Mesendoderm (in vitro differentiated cells): ENCODE measurements around the gene ALG9.

Source experiments
- DNase-seq: peaks from one replicate; pipeline ENCODE4 v3.0.0; 2013
- H2AK5ac ChIP-seq: 2 replicates; pipeline ENCODE4 v1.6.1; 2013; ENCODE audit warnings: low read length, inconsistent platforms
- H2BK120ac ChIP-seq: 2 replicates; pipeline ENCODE4 v1.6.1; 2013; ENCODE audit warnings: low read depth, mild to moderate bottlenecking, low read length, moderate library complexity, mixed read lengths
- H2BK15ac ChIP-seq: replicated peaks from 2 replicates; pipeline ENCODE4 v1.6.1; 2013; ENCODE audit warnings: low read depth, mild to moderate bottlenecking, moderate library complexity
- H2BK5ac ChIP-seq: 2 replicates; pipeline ENCODE4 v1.6.1; 2013; ENCODE audit warnings: low read length, inconsistent platforms
- H3K18ac ChIP-seq: 2 replicates; pipeline ENCODE4 v1.6.1; 2013; ENCODE audit warnings: mild to moderate bottlenecking, low read length, mixed read lengths
- H3K23ac ChIP-seq: one replicate; pipeline ENCODE4 v1.6.1; 2013; ENCODE audit warnings: low read length
- H3K27ac ChIP-seq: 2 replicates; pipeline ENCODE4 v1.5.1; 2013; ENCODE audit warnings: low read depth, mild to moderate bottlenecking, inconsistent platforms, low read length, moderate library complexity
- H3K27me3 ChIP-seq: 2 replicates; pipeline ENCODE4 v1.6.1; 2013; ENCODE audit warnings: low read length, control low read depth, mild to moderate bottlenecking, inconsistent platforms; ENCODE audit not compliant: insufficient read depth, poor library complexity
- H3K36me3 ChIP-seq: 2 replicates; pipeline ENCODE4 v1.6.1; 2013; ENCODE audit warnings: low read length, inconsistent platforms; ENCODE audit not compliant: control insufficient read depth, insufficient read depth
- H3K4ac ChIP-seq: one replicate; pipeline ENCODE4 v1.6.1; 2013; ENCODE audit warnings: low read depth, mild to moderate bottlenecking, low read length, moderate library complexity
- H3K4me1 ChIP-seq: 2 replicates; pipeline ENCODE4 v1.6.1; 2013; ENCODE audit warnings: low read depth, low read length, inconsistent platforms; ENCODE audit not compliant: control insufficient read depth
- H3K4me2 ChIP-seq: 2 replicates; pipeline ENCODE4 v1.6.1; 2013; ENCODE audit warnings: low read length
- H3K4me3 ChIP-seq: 2 replicates; pipeline ENCODE4 v1.5.1; 2013; ENCODE audit warnings: mild to moderate bottlenecking, low read length
- H3K56ac ChIP-seq: one replicate; pipeline ENCODE4 v1.6.1; 2013; ENCODE audit warnings: low read length
- H3K79me1 ChIP-seq: 2 replicates; pipeline ENCODE4 v1.6.1; 2013; ENCODE audit warnings: low read length, inconsistent platforms
- H3K79me2 ChIP-seq: 2 replicates; pipeline ENCODE4 v1.6.1; 2013; ENCODE audit warnings: mild to moderate bottlenecking, low read length; ENCODE audit not compliant: control insufficient read depth, insufficient read depth
- H3K9ac ChIP-seq: 2 replicates; pipeline ENCODE4 v1.6.1; 2013; ENCODE audit warnings: low read length, inconsistent platforms
- H4K5ac ChIP-seq: one replicate; pipeline ENCODE4 v1.6.1; 2013; ENCODE audit warnings: low read length
- H4K8ac ChIP-seq: one replicate; pipeline ENCODE4 v1.6.1; 2013; ENCODE audit warnings: low read depth, mild to moderate bottlenecking, control low read depth, low read length, moderate library complexity
- WGBS: extraction: QIAGEN DNeasy Blood & Tissue Kit; methylation state at CpG from one replicate; pipeline ENCODE4 v1.1.7; 2013; ENCODE audit warnings: low lambda C conversion rate, missing lambda C conversion rate; ENCODE audit not compliant: insufficient coverage; ENCODE audit errors: extremely low coverage; 5-methylcytosine and 5-hydroxymethylcytosine counted together

Gene ALG9

GRCh38 chr11:111852103-111852502, 19.3 kb downstream of the ALG9 start:
- Histone ChIP-seq H4K8ac (no peak overlapping the region), H3K4me3 (no peak overlapping the region), H3K4ac (no peak overlapping the region), H4K5ac (no peak overlapping the region), H2BK5ac (no peak overlapping the region), H3K79me2 (no peaks in the 10 kb centered on the region), H3K79me1 (no peaks in the 10 kb centered on the region), H3K23ac (no peak overlapping the region), H3K27me3 (no peaks in the 10 kb centered on the region), H3K18ac (no peak overlapping the region), H3K27ac (no peak overlapping the region), H2BK120ac (no peak overlapping the region), H3K4me1 (no peaks in the 10 kb centered on the region), H3K9ac (no peak overlapping the region), H3K56ac (no peak overlapping the region), H2BK15ac (no peak overlapping the region), H3K4me2 (no peak overlapping the region), H2AK5ac (no peak overlapping the region), H3K36me3 (no peaks in the 10 kb centered on the region)
- no CpG with 5 or more reads among the region's 2 CpGs for WGBS
- no peak for DNase-seq

GRCh38 chr11:111851636-111852035, 19.7 kb downstream of the ALG9 start:
- Histone ChIP-seq H3K18ac (no peak overlapping the region), H3K4me3 (no peak overlapping the region), H3K4ac (no peak overlapping the region), H3K79me1 (no peaks in the 10 kb centered on the region), H3K23ac (no peak overlapping the region), H3K9ac (no peak overlapping the region), H3K56ac (no peak overlapping the region), H2AK5ac (no peak overlapping the region), H2BK120ac (no peak overlapping the region), H3K27ac (no peak overlapping the region), H2BK5ac (no peak overlapping the region), H3K27me3 (no peaks in the 10 kb centered on the region), H4K8ac (no peak overlapping the region), H3K36me3 (no peaks in the 10 kb centered on the region), H3K4me2 (no peak overlapping the region), H4K5ac (no peak overlapping the region), H3K79me2 (no peaks in the 10 kb centered on the region), H2BK15ac (no peak overlapping the region), H3K4me1 (no peaks in the 10 kb centered on the region)
- no peak for DNase-seq

- H3K56ac ChIP-seq = no peak overlapping the region
- H3K4me3 ChIP-seq = no peak overlapping the region
- no peaks in the 10 kb centered on the region for H3K79me2 ChIP-seq
- H3K4ac ChIP-seq = no peak overlapping the region
- no peaks in the 10 kb centered on the region for H3K27me3 ChIP-seq
- H3K4me2 ChIP-seq = no peak overlapping the region
- no peak overlapping the region for H2BK5ac ChIP-seq
- H3K23ac ChIP-seq = no peak overlapping the region
- H3K27ac ChIP-seq = no peak overlapping the region
- H3K79me1 ChIP-seq = no peaks in the 10 kb centered on the region
- no peak overlapping the region for H3K18ac ChIP-seq
- no peak overlapping the region for H2BK15ac ChIP-seq
- WGBS = no CpG with 5 or more reads among the region's 8 CpGs
- no peak overlapping the region for H4K8ac ChIP-seq
- no peaks in the 10 kb centered on the region for H3K4me1 ChIP-seq
- no peaks in the 10 kb centered on the region for H3K36me3 ChIP-seq
- H4K5ac ChIP-seq = no peak overlapping the region
- no peak overlapping the region for H3K9ac ChIP-seq
- H2AK5ac ChIP-seq = no peak overlapping the region
- H2BK120ac ChIP-seq = no peak overlapping the region
- DNase-seq = no peak
Measured at GRCh38 chr11:111851067-111851466, 20.3 kb downstream of the ALG9 start.

GRCh38 chr11:111849631-111850030, 21.8 kb downstream of the ALG9 start:
- Histone ChIP-seq H3K4me1 (no peaks in the 10 kb centered on the region), H3K36me3 (no peaks in the 10 kb centered on the region), H3K18ac (no peak overlapping the region), H3K27me3 (no peaks in the 10 kb centered on the region), H2BK120ac (no peak overlapping the region), H3K23ac (no peak overlapping the region), H4K5ac (no peak overlapping the region), H3K4ac (no peak overlapping the region), H3K4me2 (no peak overlapping the region), H3K4me3 (no peak overlapping the region), H3K79me2 (no peaks in the 10 kb centered on the region), H3K27ac (no peak overlapping the region), H3K79me1 (no peaks in the 10 kb centered on the region), H3K56ac (no peak overlapping the region), H4K8ac (no peak overlapping the region), H3K9ac (no peak overlapping the region), H2BK15ac (no peak overlapping the region), H2BK5ac (no peak overlapping the region), H2AK5ac (no peak overlapping the region)
- no CpG with 5 or more reads among the region's 3 CpGs for WGBS
- DNase-seq = no peak

GRCh38 chr11:111846636-111847035, 24.7 kb downstream of the ALG9 start:
- Histone ChIP-seq H3K18ac (no peak overlapping the region), H3K23ac (no peak overlapping the region), H3K4me2 (no peak overlapping the region), H3K4me1 (no peaks in the 10 kb centered on the region), H3K36me3 (no peaks in the 10 kb centered on the region), H2BK120ac (no peak overlapping the region), H4K5ac (no peak overlapping the region), H3K79me1 (no peaks in the 10 kb centered on the region), H3K27me3 (no peaks in the 10 kb centered on the region), H3K4ac (no peak overlapping the region), H4K8ac (no peak overlapping the region), H3K4me3 (no peak overlapping the region), H2AK5ac (no peak overlapping the region), H2BK15ac (no peak overlapping the region), H3K27ac (no peak overlapping the region), H3K56ac (no peak overlapping the region), H3K79me2 (no peaks in the 10 kb centered on the region), H3K9ac (no peak overlapping the region), H2BK5ac (no peak overlapping the region)
- peak; percentile 30 for DNase-seq
- WGBS = no CpG with 5 or more reads among the region's 1 CpG

GRCh38 chr11:111846063-111846462, 25.3 kb downstream of the ALG9 start:
- no peak overlapping the region for H4K8ac ChIP-seq
- peaks cover 2% of the 10 kb centered on the region for H3K4me1 ChIP-seq
- no peaks in the 10 kb centered on the region for H3K79me1 ChIP-seq
- H3K9ac ChIP-seq = no peak overlapping the region
- H3K27me3 ChIP-seq = no peaks in the 10 kb centered on the region
- H3K4ac ChIP-seq = no peak overlapping the region
- no peak overlapping the region for H3K56ac ChIP-seq
- no peak overlapping the region for H4K5ac ChIP-seq
- no peak for DNase-seq
- no CpG with 5 or more reads among the region's 2 CpGs for WGBS
- H2BK5ac ChIP-seq = no peak overlapping the region
- no peak overlapping the region for H3K23ac ChIP-seq
- no peak overlapping the region for H3K27ac ChIP-seq
- H3K4me3 ChIP-seq = no peak overlapping the region
- H3K4me2 ChIP-seq = no peak overlapping the region
- H3K18ac ChIP-seq = no peak overlapping the region
- H2AK5ac ChIP-seq = no peak overlapping the region
- no peak overlapping the region for H2BK120ac ChIP-seq
- no peaks in the 10 kb centered on the region for H3K79me2 ChIP-seq
- no peaks in the 10 kb centered on the region for H3K36me3 ChIP-seq
- no peak overlapping the region for H2BK15ac ChIP-seq
